Caco-2 (cell line): ENCODE measurements around the gene IP6K2. TPM values are rescaled to one million over a fixed set of nuclear protein-coding genes. Genes with fewer than 3 reads are reported as not detected.

Experiments used
- BruUV-seq: library from RNA; stranded (reverse); fragments of 400-500 nt; replicated peaks from 2 replicates; lab custom pipeline; 2021; lab: Mats Ljungman, UMichigan
- CTCF ChIA-PET: fragments of 300-600 bp; sonication (Branson Sonifier 250); formaldehyde crosslinking; loops from one replicate; lab custom pipeline; 2022; ENCODE audit warnings: antibody characterized with exemption; lab: Charles Lee
- POLR2A ChIA-PET: fragments of 300-600 bp; sonication (Branson Sonifier 250); formaldehyde crosslinking; loops from one replicate; lab custom pipeline; 2022; ENCODE audit warnings: antibody characterized with exemption; lab: Charles Lee
- DNase-seq, 2 experiments: peaks; one replicate each; pipeline versions ENCODE4 v3.0.0 to v3.0.0-alpha.2; 2020 to 2022
- H3K27me3 ChIP-seq: replicated peaks from 2 replicates; pipeline ENCODE4 v1.6.0; 2011; ENCODE audit warnings: low read length; ENCODE audit not compliant: control insufficient read depth, insufficient read depth
- H3K36me3 ChIP-seq: 2 replicates; pipeline ENCODE4 v1.5.1; 2011; ENCODE audit warnings: low read length; ENCODE audit not compliant: control insufficient read depth, insufficient read depth
- H3K4me1 ChIP-seq: fragments of 250-450 bp; sonication (Bioruptor Pico); 2 replicates; pipeline ENCODE4 v1.5.1; 2020; ENCODE audit warnings: mild to moderate bottlenecking
- H3K4me3 ChIP-seq: 2 replicates; pipeline ENCODE4 v1.5.1; 2011; ENCODE audit warnings: low read depth, mild to moderate bottlenecking, control low read depth, low read length
- H3K9me3 ChIP-seq: fragments of 250-450 bp; sonication (Bioruptor Pico); 2 replicates; pipeline ENCODE4 v1.5.1; 2020; ENCODE audit warnings: mild to moderate bottlenecking, moderate library complexity
- H3K27ac Mint-ChIP-seq: one replicate; pipeline ENCODE4 v1.8.0; 2022; ENCODE audit warnings: mixed read lengths; ENCODE audit not compliant: unreplicated experiment
- H3K27me3 Mint-ChIP-seq: one replicate; pipeline ENCODE4 v1.8.0; 2022; ENCODE audit warnings: mixed read lengths; ENCODE audit not compliant: insufficient read depth, unreplicated experiment
- H3K36me3 Mint-ChIP-seq: one replicate; pipeline ENCODE4 v1.8.0; 2022; ENCODE audit warnings: mild to moderate bottlenecking, mixed read lengths; ENCODE audit not compliant: insufficient read depth, unreplicated experiment
- H3K4me1 Mint-ChIP-seq: one replicate; pipeline ENCODE4 v1.8.0; 2022; ENCODE audit warnings: low read depth, mixed read lengths; ENCODE audit not compliant: unreplicated experiment
- H3K4me3 Mint-ChIP-seq: one replicate; pipeline ENCODE4 v1.8.0; 2022; ENCODE audit warnings: mild to moderate bottlenecking, moderate library complexity, mixed read lengths; ENCODE audit not compliant: unreplicated experiment
- H3K9me3 Mint-ChIP-seq: one replicate; pipeline ENCODE4 v1.8.0; 2022; ENCODE audit warnings: mixed read lengths; ENCODE audit not compliant: unreplicated experiment
- intact Hi-C: fragments of 100-400 bp; cut with micrococcal nuclease; formaldehyde crosslinking; loops from one replicate; pipeline ENCODE4 v1.10.0; 2022; ENCODE audit not compliant: unreplicated experiment
- total RNA-seq: library from RNA; stranded (reverse); gene quantifications from 2 replicates; pipeline ENCODE4 v1.2.3, GENCODE V29; 2022
- TF ChIP-seq, protein P1 (sequence below), 2 experiments: fragments of 200-600 bp in 1 of 2; IDR thresholded peaks; 1 replicate in 1 of 2; 2 replicates in 1 of 2; pipeline versions ENCODE4 v1.5.1 to v1.8.0; 2011 to 2022; ENCODE audit warnings: antibody characterized with exemption in 1 of 2, control low read depth in 1 of 2, inconsistent platforms in 1 of 2, low read depth in 1 of 2, low read length in 1 of 2, mild to moderate bottlenecking in 1 of 2, moderate library complexity in 1 of 2; ENCODE audit not compliant: insufficient read depth in 1 of 2, severe bottlenecking in 1 of 2, unreplicated experiment in 1 of 2

Gene IP6K2
- total RNA-seq, 1 experiment from 2014 or later = 91.7 TPM

- no peak for DNase-seq
- TF ChIP-seq, protein P1, sequence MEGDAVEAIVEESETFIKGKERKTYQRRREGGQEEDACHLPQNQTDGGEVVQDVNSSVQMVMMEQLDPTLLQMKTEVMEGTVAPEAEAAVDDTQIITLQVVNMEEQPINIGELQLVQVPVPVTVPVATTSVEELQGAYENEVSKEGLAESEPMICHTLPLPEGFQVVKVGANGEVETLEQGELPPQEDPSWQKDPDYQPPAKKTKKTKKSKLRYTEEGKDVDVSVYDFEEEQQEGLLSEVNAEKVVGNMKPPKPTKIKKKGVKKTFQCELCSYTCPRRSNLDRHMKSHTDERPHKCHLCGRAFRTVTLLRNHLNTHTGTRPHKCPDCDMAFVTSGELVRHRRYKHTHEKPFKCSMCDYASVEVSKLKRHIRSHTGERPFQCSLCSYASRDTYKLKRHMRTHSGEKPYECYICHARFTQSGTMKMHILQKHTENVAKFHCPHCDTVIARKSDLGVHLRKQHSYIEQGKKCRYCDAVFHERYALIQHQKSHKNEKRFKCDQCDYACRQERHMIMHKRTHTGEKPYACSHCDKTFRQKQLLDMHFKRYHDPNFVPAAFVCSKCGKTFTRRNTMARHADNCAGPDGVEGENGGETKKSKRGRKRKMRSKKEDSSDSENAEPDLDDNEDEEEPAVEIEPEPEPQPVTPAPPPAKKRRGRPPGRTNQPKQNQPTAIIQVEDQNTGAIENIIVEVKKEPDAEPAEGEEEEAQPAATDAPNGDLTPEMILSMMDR (IDR thresholded peaks at IDR 0.05; ENCODE audit: insufficient read depth in 1 of 2, low read depth in 1 of 2, low read length in 1 of 2, severe bottlenecking in 1 of 2, unreplicated experiment in 1 of 2) = no peak
- Mint-ChIP-seq H3K4me3 (no peak overlapping the region), H3K27ac (no peak overlapping the region), H3K27me3 (no peaks in the 10 kb centered on the region), H3K4me1 (no peaks in the 10 kb centered on the region), H3K9me3 (no peaks in the 10 kb centered on the region), H3K36me3 (peaks cover 76% of the 10 kb centered on the region)
- Histone ChIP-seq H3K9me3 (no peaks in the 10 kb centered on the region), H3K27me3 (no peaks in the 10 kb centered on the region), H3K4me3 (no peak overlapping the region), H3K4me1 (no peaks in the 10 kb centered on the region), H3K36me3 (peaks cover 11% of the 10 kb centered on the region)
- ChIA-PET CTCF (no interaction called here), POLR2A (no interaction called here)
- intact Hi-C loops = no loop called here
- no TSS peak for BruUV-seq
These were observed 61.4 kb downstream of the IP6K2 start for GRCh38 chr3:48655606-48656005.

DNA sequence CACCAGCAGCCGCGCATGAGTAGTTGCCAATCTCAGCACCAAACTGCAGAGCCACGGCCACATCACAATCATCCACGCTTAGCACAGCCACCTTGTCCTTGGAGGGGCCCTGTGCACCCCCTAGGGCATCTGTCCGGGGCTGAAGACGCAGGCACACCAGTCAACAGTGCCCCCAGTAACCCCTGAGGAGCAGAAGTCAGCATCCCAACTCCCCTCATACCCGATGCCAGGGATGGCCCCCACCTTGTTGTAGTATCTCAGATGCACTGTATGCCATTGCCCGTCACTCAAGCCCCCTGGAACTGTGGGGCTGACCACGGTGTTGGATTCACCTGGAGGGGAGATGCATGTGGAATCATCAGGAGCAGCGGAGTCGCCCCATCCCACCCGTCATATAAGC is 62.0 kb downstream of the IP6K2 start:
- ChIA-PET POLR2A (no interaction called here), CTCF (no interaction called here)
- Histone ChIP-seq H3K9me3 (no peaks in the 10 kb centered on the region), H3K36me3 (peaks cover 7% of the 10 kb centered on the region), H3K27me3 (no peaks in the 10 kb centered on the region), H3K4me1 (no peaks in the 10 kb centered on the region), H3K4me3 (no peak overlapping the region)
- Mint-ChIP-seq H3K36me3 (peaks cover 70% of the 10 kb centered on the region), H3K27ac (peak overlapping the region; percentile 35), H3K27me3 (no peaks in the 10 kb centered on the region), H3K9me3 (no peaks in the 10 kb centered on the region), H3K4me1 (no peaks in the 10 kb centered on the region), H3K4me3 (no peak overlapping the region)
- DNase-seq = no peak
- BruUV-seq = no TSS peak
- intact Hi-C loops = no loop called here
- TF ChIP-seq, protein P1 (IDR thresholded peaks at IDR 0.05; ENCODE audit: insufficient read depth in 1 of 2, low read depth in 1 of 2, low read length in 1 of 2, severe bottlenecking in 1 of 2, unreplicated experiment in 1 of 2) = no peak

- no peaks in the 10 kb centered on the region for H3K27me3 Mint-ChIP-seq
- POLR2A ChIA-PET = no interaction called here
- Histone ChIP-seq H3K27me3 (no peaks in the 10 kb centered on the region), H3K9me3 (no peaks in the 10 kb centered on the region), H3K4me3 (no peak overlapping the region), H3K4me1 (no peaks in the 10 kb centered on the region), H3K36me3 (peaks cover 4% of the 10 kb centered on the region)
- no peaks in the 10 kb centered on the region for H3K4me1 Mint-ChIP-seq
- H3K9me3 Mint-ChIP-seq = no peaks in the 10 kb centered on the region
- no peak overlapping the region for H3K27ac Mint-ChIP-seq
- TF ChIP-seq, protein P1 (IDR thresholded peaks at IDR 0.05; ENCODE audit: insufficient read depth in 1 of 2, low read depth in 1 of 2, low read length in 1 of 2, severe bottlenecking in 1 of 2, unreplicated experiment in 1 of 2) = no peak
- BruUV-seq = no TSS peak
- peaks cover 66% of the 10 kb centered on the region for H3K36me3 Mint-ChIP-seq
- DNase-seq = no peak
- no peak overlapping the region for H3K4me3 Mint-ChIP-seq
- CTCF ChIA-PET = no interaction called here
- intact Hi-C loops = no loop called here
These were observed 63.9 kb downstream of the IP6K2 start for GRCh38 chr3:48652923-48653715.
